ENCODE measurements around the gene TMEM164. TPM values are rescaled to one million over a fixed set of nuclear protein-coding genes. Genes with fewer than 3 reads are reported as not detected.

Gene TMEM164
- total RNA-seq, 4 donors from 2014 or later, result 29.3 to 64.7 (median 44.6) TPM

GRCh38 chrX:110123331-110123782 lies 120.4 kb downstream of the TMEM164 start:
- TF ChIP-seq, protein P1, sequence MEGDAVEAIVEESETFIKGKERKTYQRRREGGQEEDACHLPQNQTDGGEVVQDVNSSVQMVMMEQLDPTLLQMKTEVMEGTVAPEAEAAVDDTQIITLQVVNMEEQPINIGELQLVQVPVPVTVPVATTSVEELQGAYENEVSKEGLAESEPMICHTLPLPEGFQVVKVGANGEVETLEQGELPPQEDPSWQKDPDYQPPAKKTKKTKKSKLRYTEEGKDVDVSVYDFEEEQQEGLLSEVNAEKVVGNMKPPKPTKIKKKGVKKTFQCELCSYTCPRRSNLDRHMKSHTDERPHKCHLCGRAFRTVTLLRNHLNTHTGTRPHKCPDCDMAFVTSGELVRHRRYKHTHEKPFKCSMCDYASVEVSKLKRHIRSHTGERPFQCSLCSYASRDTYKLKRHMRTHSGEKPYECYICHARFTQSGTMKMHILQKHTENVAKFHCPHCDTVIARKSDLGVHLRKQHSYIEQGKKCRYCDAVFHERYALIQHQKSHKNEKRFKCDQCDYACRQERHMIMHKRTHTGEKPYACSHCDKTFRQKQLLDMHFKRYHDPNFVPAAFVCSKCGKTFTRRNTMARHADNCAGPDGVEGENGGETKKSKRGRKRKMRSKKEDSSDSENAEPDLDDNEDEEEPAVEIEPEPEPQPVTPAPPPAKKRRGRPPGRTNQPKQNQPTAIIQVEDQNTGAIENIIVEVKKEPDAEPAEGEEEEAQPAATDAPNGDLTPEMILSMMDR (IDR thresholded peaks at IDR 0.05; ENCODE audit: low read depth), result no peak

DNA sequence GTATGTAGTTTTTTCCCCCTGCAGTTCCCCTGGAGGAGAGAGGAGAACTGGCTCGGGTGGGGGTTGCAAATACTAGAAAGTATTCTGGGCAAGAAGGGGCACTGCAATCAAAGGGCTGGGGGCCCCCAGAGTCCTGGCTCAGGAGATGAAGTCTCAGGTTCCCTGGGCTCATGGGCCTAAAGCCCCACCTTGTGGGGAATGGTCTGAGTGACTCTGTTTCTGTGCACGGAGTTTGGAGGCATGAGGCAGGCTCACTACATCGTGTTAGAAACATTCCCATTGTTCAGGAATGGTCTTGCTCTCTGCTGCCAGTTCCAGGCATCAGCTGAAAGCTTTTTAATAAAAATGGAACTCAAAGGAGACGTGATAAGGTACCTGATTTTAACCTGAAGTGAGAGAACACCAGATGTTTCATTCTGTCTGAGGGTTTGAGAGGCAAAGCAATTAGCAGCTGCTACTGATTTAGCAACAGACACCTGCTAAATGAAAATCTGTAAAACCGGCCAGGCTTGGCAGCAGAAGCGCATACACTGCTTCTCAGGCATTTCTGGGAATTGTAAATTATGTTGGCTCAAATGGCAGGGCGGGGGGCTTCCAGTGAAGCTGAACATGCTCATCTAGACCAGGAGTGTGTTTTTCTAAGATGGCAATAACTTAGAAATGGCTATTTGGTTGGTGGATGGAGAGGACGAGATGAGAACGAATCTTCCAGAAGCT lies 122.7 kb downstream of the TMEM164 start:
- TF ChIP-seq, protein P1 (IDR thresholded peaks at IDR 0.05; ENCODE audit: low read depth), result no peak

DNA sequence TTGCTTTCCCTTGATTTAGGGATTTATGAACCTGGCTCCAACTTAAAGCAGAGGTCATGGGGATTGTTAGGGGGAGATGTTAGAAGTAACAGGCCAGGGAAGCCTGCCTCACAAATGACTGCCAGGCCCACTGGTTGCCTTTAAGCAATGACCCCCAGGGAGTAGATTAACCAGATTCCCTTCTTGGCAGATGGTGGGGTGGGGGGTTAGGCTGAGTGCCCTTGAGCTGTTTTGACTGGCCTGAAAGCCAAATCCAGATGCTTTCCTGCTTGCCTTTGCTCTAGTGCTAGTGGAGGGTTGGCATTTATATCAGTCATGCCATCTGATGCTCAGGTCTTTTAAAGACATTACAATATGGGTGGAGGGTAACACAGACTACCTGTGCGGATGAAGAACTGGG lies 128.1 kb downstream of the TMEM164 start:
- TF ChIP-seq, protein P1 (IDR thresholded peaks at IDR 0.05; ENCODE audit: low read depth), result no peak

- TF ChIP-seq, protein P1 (IDR thresholded peaks at IDR 0.05; ENCODE audit: low read depth), result no peak
Measured at GRCh38 chrX:110132450-110133114, 129.7 kb downstream of the TMEM164 start.

DNA sequence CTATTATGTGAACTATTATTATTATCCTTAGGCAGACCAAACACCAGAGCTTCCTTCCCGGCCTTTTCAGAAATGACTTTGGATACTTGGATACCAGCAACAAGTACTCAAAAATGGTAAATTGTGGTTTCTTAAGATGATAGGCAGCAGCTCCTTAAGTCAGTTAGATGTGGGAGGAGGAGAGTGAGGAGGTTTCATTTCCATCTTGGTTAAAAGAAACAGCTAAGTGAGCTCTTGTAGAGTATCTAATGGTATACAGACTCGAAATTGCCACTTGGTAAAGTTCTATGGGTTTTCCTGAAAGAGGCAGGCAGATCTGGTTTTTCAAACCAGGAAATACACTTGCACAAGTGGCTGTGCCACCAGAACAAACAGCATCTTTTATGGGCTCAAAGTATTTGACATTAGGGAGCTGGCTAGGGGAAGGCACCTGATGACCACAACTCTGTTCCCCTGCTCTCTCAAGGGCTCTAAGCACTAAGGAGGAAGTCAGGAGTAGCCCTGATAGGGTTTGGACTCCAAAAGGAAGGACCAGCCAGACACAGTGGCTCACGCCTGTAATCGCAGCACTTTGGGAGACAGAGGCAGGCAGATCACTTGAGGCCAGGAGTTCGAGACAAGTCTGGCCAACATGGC lies 130.9 kb downstream of the TMEM164 start:
- TF ChIP-seq, protein P1 (IDR thresholded peaks at IDR 0.05; ENCODE audit: low read depth), result no peak

- TF ChIP-seq, protein P1 (IDR thresholded peaks at IDR 0.05; ENCODE audit: low read depth), result no peak
Measured at GRCh38 chrX:110135618-110136017, 132.7 kb downstream of the TMEM164 start.

GRCh38 chrX:110136136-110136535 lies 133.2 kb downstream of the TMEM164 start:
- TF ChIP-seq, protein P1 (IDR thresholded peaks at IDR 0.05; ENCODE audit: low read depth), result no peak

Measured in subcutaneous adipose tissue (tissue), 4 donors.